ENCODE data around the gene PRSS35. TPM values are rescaled to one million over a fixed set of nuclear protein-coding genes. Genes with fewer than 3 reads are reported as not detected.
A peak's percentile ranks its signal among the peaks of the same experiment; 100 is the strongest.

Gene PRSS35
- total and polyA plus RNA-seq, 2 experiments from 2014 or later: 1.7 to 2.1 TPM

GRCh38 chr6:83509441-83509840, 2.9 kb upstream of the PRSS35 start:
- H3K4me3 ChIP-seq: no peak overlapping the region
- no peak overlapping the region for H3K27ac Mint-ChIP-seq
- H3K36me3 ChIP-seq (ENCODE audit: insufficient read depth): no peaks in the 10 kb centered on the region
- peaks cover 12% of the 10 kb centered on the region for H3K27me3 ChIP-seq (ENCODE audit: insufficient read depth)
- no peak for ATAC-seq
- no peak overlapping the region for H3K4me3 Mint-ChIP-seq
- H2AFZ ChIP-seq: no peak overlapping the region
- TF ChIP-seq POLR2AphosphoS5 (IDR thresholded peaks at IDR 0.05; ENCODE audit: low read depth) (no peak), EZH2 (IDR thresholded peaks at IDR 0.05; ENCODE audit: low read depth, unreplicated experiment) (no peak)
- H3K9me3 Mint-ChIP-seq: no peaks in the 10 kb centered on the region
- H3K4me1 Mint-ChIP-seq: peaks cover 19% of the 10 kb centered on the region
- H3K4me2 ChIP-seq: no peak overlapping the region
- no peaks in the 10 kb centered on the region for H4K20me1 ChIP-seq (replicated peaks; ENCODE audit: insufficient read depth)
- no peak overlapping the region for H3K27ac ChIP-seq (ENCODE audit: low read depth)
- no peaks in the 10 kb centered on the region for H3F3A ChIP-seq (replicated peaks; ENCODE audit: low read depth)
- H3K9me2 ChIP-seq (ENCODE audit: insufficient read depth): no peaks in the 10 kb centered on the region
- H3K79me2 ChIP-seq (replicated peaks; ENCODE audit: insufficient read depth): no peaks in the 10 kb centered on the region
- no peaks in the 10 kb centered on the region for H3K36me3 Mint-ChIP-seq (ENCODE audit: low read depth)
- no peak for DNase-seq (ENCODE audit: low spot score)
- H3K27me3 Mint-ChIP-seq (ENCODE audit: insufficient read depth, low read depth, poor library complexity): peaks cover 5% of the 10 kb centered on the region
- peaks cover 7% of the 10 kb centered on the region; the same call in 1 of the 2 replicates for H3K4me1 ChIP-seq (ENCODE audit: insufficient read depth)

- Histone ChIP-seq H2AFZ (no peak overlapping the region), H3K79me2 (replicated peaks; ENCODE audit: insufficient read depth) (no peaks in the 10 kb centered on the region), H3K36me3 (ENCODE audit: insufficient read depth) (no peaks in the 10 kb centered on the region), H3K4me2 (no peak overlapping the region), H3K9me2 (ENCODE audit: insufficient read depth) (no peaks in the 10 kb centered on the region), H3K4me1 (ENCODE audit: insufficient read depth) (peaks cover 7% of the 10 kb centered on the region; the same call in 1 of the 2 replicates), H3F3A (replicated peaks; ENCODE audit: low read depth) (no peaks in the 10 kb centered on the region), H3K27me3 (ENCODE audit: insufficient read depth) (peaks cover 12% of the 10 kb centered on the region), H4K20me1 (replicated peaks; ENCODE audit: insufficient read depth) (no peaks in the 10 kb centered on the region), H3K4me3 (no peak overlapping the region), H3K27ac (ENCODE audit: low read depth) (no peak overlapping the region)
- Mint-ChIP-seq H3K4me3 (no peak overlapping the region; the same call in 2 of the 3 replicates), H3K36me3 (ENCODE audit: low read depth) (no peaks in the 10 kb centered on the region), H3K27ac (no peak overlapping the region), H3K9me3 (no peaks in the 10 kb centered on the region), H3K4me1 (peaks cover 19% of the 10 kb centered on the region), H3K27me3 (ENCODE audit: insufficient read depth, low read depth, poor library complexity) (peaks cover 5% of the 10 kb centered on the region)
- TF ChIP-seq ZNF114 (CRISPR knock-in tag; IDR thresholded peaks at IDR 0.05) (no peak), ZNF462 (CRISPR knock-in tag; IDR thresholded peaks at IDR 0.05) (no peak), JUNB (IDR thresholded peaks at IDR 0.05; ENCODE audit: unreplicated experiment) (no peak), EZH2 (IDR thresholded peaks at IDR 0.05; ENCODE audit: low read depth, unreplicated experiment) (no peak)
- DNase-seq (ENCODE audit: low spot score) (peak; percentile 5), ATAC-seq (no peak)
These were observed 1.5 kb upstream of the PRSS35 start for GRCh38 chr6:83510791-83511190.

All from GM23338 (cell line).